Activated CD8-positive, alpha-beta memory T cell treated with anti-CD3 and anti-CD28 coated beads for 48 hours (primary cell): Measurements from ENCODE around the gene AGAP1.
"Not testable (repeated sequence)": the region's sequence is repeated elsewhere in the genome, so short reads cannot be mapped to it uniquely, and the experiment has no call there.

Experiments
- DNase-seq, 3 experiments: peaks; one replicate each; pipeline ENCODE4 v3.0.0-alpha.2; 2020; ENCODE audit warnings: low read depth in 2 of 3, low spot score in 2 of 3

Gene AGAP1

DNA sequence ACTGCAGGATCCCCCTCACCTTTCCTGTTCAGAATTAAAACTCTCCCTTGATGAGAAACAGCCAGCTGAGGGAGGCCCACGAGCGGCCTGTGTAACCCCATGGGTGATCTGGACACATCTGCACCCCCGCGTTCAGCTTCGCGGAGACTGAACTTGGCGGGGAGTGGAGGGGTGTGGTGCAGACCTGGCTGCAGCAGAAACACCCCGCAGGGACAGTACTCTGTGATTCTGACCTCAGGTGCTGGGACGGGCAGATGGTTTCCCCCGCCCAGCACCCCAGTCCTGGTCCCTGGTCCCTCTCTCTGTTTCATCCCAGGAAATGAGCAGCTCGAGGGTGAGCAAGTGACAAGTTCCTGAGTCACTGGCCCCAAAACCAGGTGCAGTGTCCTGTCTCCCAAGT lies 633.2 kb downstream of the AGAP1 start:
- DNase-seq = no peak

DNA sequence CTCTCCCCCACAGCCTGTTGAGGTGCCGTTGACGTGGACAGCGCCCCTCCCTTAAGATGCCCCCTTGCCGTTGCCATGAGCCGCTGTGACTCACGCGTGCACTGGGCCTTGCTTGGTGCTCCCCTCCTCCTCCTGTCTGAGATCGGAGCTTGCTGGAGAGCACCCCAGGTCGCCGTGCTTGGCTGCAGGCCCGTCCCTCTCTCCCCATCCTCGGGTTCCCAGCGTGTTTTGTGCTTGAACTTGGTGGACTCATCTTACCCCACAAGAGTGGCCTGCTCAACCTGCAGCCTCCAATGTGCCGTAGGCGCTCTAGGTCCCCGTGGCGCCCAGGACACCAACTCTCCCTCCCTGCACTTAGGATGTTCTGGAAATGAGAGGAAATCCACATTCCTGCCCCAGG lies 634.5 kb downstream of the AGAP1 start:
- no peak for DNase-seq

DNA sequence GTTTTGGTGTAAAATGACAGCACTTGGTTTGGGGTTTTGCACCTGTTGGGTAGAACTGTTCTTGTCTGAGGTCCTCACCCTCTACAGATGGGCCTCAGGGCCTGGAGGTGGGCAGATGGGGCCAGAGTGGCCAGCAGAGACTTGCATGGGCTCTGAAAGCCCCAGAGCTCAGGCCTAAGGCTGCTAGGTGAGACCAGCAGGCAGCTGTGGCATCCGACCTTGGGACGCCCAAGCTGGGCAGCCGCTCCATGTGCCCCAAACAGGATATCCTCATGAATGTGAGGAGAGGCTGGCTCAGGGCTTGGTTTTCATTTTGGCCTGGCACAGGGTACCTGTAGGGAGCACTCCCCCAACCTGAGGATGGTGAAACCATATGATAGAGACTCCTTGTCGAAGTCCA lies 636.1 kb downstream of the AGAP1 start:
- no peak for DNase-seq

DNA sequence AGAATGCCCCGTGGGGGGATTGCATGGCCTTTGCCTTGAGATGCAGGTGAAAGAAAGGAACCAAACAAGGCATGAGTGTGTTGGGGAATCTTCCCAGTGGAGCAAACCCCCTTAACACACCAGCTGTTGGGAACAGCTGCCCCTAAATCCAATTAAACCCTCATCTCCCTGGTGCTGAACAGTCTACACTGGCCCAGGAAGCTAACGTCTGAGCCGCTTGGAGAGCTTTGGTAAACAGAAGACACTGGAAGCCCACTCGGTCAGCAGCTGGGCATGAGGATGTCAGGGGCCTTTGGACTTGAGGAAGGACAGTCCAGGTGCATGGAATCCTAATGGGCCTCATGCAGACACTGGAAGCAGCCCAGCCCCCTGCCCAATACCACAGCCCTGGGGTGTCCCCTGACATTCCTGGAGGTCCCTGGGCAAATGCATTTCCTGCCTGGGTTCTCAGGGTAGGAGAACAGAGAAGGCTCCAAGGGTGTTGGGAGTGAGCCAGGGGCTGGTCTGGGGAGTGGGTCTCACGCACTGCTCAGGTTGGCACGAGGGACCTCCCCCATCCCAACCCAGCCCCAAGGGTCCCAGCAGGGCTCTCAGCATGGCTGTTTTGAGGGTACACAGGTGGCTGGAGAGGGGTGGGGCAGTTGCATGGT lies 636.6 kb downstream of the AGAP1 start:
- no peak for DNase-seq

DNA sequence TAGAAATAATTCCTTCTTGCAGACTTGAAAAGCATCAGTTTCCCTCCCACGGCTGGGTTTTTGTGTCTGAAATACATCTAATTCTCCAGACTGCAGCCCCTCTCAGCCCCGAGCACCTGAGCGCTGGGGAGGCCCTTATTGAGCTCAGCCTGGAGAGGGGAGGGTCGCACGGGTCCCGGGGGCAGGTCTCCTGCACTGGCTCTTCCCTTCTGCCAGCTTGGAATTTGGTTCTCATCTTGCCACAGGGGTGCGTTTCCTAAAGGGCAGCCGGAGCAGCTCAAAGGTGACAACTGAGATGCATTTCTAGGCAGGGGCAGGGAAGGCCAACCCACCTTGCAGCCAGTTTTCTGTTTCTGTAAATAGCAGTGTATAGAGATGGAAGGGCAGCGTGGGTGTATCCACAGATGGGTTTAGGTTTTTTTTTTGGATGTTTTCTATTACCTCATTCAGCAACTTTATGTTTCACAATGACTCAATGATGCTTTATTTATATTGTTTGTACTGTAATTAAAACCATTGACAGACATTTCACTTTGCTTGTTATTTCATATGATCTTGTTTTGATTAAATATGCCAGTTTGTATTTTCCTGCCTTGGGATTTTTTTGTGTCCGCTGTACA lies 637.3 kb downstream of the AGAP1 start:
- no peak for DNase-seq

DNA sequence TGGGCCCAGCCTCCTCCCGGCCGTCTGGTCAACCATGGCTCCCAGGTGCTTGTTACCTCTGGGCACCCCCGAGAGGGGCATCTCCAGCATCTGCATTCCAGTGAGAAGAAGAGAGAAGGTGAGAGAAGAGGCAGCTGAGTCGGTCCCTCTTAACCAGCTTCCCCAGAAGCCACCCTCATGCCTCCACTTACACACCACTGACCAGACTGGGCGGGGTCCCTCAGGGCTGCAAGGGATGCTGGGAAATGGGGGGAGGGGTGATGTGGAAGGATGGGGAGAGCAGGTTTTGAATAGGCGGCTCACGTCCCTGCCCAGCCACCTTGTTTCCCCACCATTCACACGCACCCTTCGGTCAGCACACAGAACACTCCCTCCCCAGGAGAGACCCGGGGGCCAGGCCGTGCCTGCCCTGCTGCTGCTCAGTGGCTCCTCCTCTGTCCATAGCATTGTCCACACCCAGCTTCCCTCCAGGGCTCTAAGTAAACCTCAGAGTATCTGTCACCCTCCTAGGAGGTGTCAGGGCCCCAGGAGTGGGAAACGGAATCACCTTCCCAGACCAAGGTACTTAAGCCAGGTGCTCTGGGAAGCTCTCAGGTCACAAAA lies 639.7 kb downstream of the AGAP1 start:
- no peak for DNase-seq

DNA sequence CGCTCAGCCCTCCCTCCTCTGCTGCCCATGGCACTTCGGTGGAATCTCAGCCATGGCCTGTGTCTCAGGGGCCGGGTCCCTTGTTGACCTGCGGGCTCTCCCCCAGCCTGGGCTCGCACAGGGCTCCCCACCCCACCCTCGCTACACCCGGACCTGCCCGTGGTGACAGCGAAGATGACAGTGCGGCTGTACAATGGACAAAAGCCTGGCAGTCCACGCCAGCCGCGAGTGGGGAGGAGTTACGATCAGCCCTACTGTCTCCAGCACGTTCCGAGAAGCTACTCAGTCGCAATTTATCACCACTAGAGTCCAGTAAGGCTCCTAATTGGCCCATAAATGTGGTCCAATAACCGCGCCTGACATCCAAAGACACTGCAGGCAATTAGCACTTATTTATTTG lies 642.7 kb downstream of the AGAP1 start:
- DNase-seq = no peak

DNA sequence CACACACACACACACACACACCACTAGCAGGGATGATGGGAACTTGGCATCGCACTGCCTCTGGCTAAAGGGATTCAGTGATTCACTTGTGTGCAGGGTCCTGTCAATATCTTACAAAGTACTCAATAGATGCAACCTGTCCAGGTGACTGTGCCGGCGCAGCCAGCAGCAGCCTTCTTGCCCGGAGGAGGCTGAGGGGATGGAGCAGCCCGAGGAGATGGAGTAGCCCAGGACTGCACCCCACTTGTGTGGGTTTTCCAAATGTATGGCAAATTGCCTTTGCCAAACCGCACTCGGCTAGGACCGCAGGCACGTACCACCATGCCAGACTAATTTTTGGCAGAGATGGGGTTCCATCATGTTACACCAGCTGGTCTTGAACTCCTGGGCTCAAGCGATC lies 643.2 kb downstream of the AGAP1 start:
- DNase-seq = no peak

DNA sequence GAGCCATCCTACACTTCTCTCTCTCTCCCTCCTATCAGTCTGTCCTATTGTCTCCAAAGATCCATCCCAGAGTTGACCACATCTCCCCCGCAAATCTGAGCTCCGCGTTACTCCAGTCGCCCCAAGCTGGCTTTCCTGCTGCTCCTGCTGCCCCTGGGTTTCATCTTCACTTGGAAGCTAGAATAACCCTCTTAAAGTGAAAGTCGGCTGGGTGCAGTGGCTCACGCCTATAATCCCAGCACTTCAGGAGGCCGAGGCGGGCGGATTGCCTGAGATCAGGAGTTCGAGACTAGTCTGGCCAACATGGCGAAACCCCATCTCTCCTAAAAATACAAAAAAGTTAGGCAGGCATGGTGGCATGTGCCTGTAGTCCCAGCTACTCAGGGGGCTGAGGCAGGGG lies 647.8 kb downstream of the AGAP1 start:
- not testable (repeated sequence) for DNase-seq

DNA sequence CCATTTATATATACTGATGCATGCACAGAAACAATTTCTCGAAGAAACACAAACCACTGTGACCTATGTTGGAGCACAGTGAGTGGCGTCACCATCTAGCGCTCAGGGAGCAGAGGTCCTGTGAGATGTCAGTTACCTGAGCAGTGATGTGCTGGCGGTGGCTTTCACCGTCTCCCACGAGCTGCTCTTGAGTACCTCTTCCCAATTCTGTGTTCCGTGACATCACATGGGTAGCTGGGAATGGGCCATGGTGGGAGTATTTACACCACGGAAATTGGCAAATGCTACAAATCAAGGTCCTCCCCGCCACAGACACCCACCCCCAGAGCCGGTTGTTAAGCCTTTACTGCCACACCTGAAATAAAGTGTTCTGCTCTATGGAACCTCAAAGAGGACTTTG lies 650.0 kb downstream of the AGAP1 start:
- DNase-seq = no peak

DNA sequence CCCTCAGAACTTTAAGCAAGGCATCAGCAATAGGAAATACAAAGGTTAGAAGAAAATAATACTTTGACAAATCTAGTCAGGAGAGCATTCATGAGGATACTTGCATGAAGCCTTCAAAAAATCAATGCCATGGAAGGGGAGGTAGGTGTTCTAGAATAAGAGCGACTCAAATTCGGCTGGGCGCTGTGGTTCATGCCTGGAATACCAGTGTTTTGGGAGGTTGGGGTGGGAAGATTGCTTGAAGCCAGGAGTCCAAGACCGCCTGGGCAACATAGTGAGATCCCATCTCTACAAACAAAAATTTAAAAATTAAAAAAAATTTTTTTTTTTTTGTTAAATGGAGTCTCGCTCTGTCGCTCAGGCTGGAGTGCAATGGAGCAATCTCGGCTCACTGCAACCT lies 652.6 kb downstream of the AGAP1 start:
- DNase-seq = no peak

DNA sequence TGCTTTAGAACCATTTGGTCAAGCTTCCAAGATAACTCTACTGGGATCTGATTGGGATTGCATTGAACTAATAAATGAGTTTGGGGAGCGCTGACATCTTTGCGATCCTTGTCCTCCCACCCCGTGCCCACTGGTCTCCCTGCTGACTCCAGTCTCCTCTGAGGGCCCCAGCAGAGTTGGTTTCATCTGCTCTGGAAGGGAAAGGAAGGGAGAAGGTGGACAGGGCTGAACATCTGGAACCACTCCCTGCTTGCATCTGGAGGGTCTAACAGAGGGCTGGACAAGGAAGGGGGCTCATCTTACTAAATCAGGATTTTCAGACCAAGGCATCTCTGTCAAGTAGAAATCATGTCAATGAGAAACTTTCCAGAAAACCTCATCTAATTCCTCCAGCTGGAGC lies 661.6 kb downstream of the AGAP1 start:
- no peak for DNase-seq

DNA sequence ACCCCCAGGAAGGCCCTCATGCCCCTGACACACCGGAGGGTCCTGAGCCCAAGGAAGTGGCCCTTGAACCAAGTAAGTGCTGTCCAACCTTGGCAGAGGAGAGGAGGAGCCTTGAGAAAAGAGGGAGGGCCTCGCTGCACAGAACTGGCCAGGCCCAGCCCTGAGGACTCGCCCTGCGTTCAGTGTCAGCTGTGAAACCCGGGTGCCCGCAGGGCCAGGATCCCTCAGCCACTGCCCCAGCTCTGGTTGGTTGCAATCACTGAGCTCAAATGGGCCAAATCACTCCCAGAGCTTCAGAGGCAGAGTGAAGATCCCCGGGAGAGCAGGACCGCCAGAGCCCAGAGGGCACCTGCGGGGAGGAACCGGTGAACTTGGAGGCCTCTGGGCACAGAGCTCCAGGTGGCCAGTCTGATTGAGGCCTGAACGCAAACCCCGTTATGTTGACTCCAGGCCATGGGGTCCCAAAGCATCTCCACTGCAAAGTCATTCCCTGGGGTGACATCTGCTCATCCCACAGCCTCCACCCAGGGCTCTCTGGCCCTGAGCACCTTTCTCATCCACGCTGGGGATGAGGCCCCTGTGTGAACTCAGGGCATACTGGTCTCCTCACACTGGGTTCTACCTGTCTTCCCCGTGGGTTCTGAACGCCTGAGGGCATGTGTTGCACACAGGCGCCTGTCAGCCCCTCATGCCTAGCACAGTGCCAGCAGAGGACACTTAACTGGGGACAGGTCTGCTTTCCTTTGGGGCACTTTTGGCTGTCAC lies 662.4 kb downstream of the AGAP1 start:
- DNase-seq = no peak

DNA sequence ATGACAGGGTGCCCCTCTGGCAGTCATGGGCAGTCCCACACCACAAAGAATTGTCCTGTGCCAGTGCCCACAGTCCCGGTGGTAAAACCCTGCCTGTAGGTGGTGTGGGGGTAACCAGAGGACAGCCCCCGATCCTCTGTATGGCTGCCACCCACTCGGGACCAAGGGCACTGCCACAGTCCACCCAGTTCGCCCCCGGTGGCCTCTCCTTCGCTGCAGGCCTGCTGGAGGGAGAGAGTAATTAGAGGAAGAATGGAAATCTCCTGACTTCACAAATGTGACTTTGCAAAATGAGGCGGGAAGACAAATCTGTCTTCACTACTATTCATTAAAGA lies 663.0 kb downstream of the AGAP1 start:
- DNase-seq = no peak

DNA sequence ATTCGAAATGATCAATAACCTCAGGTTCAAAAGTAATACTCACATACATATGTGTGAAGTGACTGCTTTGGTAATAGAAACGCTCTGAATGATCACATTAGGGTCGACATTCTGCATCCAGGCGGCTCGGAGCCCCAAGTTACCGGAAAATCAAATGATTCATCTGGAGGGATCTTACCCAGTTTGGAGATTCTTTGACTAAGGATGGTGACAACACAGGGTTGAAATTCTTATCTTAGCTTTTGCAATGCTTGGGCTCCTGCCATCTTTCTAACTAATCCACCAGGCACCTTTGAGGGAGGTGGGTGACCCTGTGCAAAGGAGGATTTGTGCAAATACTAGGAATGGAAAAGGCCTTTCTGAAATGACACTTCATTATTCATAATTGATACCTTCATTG lies 663.5 kb downstream of the AGAP1 start:
- DNase-seq = no peak

DNA sequence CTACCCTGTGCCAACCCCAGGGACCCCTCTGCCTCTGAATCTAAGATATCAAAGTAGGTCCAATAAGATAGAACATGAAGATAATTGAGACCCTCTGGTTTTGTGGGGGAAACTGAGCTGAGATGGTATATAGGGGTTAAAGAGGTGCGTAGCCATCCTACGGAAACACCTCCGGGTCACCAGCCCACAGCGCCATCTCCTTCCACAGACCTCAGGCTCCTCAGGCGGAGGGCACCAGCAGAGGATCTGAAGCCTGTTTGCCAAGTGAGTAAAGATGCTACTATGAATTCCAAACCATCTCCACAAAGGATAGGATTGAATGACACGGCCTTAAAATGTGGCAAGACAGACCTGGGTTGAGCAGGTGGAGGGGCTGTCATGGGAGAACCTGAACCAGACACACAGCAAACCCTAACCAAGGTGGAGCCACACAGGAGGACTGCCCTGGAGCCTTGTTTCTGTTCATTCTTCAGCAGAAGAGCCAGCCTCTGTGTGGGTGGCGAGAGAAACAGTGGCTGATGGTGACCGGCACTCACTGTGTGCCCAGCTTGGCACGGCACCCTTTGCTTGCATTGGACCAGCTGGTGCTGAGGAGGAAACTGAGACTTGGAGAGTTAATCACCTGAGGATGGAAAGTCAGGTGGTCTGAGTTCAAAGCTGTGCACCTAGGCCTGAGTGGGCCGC lies 664.1 kb downstream of the AGAP1 start:
- no peak for DNase-seq

DNA sequence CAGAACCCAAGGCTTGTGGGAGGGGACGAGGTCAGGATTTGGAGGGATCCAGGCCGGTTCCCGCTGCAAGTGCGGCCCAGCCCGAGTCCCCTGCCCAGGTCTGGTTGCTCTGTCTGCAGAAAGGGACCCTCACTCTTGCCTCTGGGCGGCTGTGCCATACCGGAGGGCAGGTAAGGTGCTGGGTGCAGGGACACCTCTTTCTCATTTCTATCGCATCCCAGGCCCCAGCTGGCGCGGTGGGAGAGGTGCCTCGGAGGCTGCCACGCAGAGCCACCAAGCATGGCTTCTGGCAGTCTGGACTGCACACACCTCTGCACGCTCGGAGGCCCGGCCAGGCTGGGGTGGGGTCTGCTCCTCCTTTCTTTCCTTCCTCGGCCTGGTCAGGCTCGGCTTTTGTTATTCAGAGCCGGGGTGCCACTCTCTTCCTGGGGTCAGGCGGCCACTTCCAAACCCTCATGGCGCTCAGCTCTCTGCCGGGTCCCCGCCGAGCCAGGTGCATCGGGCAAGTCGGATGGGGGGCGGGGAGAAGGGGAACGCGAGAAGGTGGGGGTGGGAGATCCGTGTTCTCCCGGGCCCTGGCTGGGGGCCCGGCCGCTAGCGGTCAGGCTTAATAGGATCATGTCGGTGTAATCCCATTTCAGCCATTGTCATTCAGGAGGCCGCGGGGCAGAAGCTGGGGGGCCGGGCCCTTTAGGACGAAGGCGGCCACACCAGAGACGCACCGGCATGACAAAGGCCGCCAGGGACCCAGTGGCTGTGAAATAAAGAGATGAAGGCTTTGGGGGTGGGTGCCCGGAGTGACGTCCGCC lies 665.3 kb downstream of the AGAP1 start:
- DNase-seq = no peak

DNA sequence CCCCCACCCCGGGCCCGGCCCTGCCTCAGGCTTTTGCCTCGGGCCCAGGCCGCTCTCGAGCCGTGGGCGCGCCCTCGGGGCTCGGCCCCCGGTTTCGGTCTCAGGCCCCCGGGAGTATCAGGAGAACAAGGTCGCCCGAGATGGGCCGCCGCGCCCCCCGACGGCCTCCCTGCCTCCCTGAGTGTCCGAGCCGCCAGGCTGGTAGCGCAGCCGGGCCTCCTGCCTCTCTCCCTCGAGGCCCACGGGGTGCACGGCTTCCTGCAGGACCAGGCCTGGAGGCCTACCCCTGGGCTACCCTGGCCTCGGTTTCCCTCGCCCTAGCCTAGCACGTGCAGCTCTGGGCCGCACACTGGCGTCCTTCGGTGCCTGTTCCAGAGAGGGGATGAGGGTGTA lies 665.9 kb downstream of the AGAP1 start:
- no peak for DNase-seq

DNA sequence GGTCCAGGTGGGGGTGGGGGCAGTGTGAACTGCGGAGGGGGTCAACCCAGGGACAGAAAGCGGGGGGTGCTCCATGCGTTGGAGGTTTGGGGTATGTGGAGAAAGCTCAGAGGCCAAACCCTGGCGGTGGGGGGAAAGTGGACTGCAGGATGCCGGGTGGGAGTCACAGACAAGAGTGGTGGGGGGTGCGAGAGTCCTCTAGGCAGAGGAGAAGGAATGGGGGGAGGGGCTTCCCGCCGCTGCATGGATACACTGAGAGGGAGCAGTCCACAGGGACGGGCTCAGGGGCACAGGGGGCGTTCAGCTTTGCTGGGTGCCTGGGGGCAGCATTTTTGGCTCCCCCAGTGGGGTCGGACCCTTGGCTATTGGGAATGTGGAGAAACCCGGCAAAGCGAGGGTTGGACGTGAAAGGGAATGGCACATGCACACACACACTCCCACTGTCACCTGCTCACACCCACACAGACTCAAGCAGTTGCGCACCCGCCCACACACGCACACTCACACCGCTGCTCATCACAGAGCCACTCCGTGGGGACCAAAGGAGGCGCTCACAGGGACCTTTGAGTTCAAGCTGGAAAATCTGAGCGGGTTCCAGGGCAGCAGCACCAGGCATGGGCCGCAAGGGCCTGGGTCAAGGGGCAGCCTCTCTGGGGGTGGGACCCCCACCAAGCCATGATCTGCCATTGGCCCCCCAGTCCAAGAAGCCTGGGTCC lies 666.7 kb downstream of the AGAP1 start:
- DNase-seq = no peak

DNA sequence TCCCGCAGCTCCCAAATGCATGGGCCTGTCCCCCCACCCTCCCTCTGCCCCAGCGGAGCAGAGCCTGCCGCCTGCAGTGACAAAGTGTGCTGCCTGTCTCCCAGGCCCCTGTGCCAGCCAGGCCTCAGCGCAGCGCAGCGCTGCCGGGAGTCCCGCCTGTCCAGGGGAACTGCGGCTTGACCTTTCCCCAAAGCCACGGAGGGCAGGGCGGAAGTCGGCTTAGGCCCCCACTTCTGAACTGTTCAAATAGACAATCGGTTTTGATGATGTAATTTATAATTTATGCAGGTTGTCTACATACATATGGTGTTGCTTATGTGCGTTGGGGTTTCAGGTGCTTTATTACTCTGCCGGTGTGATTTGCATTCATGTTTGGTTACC lies 667.2 kb downstream of the AGAP1 start:
- no peak for DNase-seq
